ENCODE results near the gene PRRT1B.
A peak's percentile ranks its signal among the peaks of the same experiment; 100 is the strongest.

Gene PRRT1B

DNA sequence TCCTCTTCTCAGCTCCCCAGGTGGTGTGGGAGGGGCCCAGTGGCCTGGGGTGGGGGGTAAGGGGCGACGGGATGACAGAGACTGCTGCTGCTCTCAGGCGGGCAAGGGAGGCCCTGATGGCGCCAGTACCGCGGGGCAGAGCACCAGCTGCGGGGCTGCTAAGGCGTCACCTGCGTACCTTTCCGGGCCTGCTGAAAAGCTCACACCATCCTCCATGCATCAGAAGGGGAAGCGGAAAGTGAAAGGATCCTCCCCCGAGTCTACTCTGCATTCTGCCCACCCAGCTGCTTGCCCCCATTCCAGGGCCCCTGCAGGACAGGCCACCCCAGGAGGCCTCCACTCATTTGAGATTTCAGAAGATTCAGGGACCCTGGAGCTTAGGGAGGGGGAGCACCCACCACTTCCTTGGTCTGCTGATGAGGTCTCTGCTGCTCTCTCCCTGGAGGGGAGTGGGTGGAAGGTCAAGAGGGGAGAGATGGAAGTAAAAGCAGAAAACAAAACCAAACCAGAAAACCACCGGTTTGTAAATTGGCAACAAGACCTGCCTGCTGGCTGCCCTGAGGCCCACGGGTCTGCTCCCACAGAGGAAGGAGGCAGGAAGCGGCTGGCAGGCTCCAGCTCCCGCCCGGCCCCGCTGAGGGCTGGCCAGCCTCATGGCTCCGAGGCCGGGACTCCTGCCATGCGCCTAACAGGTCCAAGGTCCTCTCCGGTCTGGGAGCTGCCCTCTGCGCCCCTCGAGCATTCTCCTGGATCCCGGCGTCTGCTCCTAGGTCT lies 33.6 kb downstream of the PRRT1B start:
- DNase-seq (ENCODE audit: low spot score) (no peak), ATAC-seq (ENCODE audit: low read depth) (no peak)
- Histone ChIP-seq H3K27ac (ENCODE audit: poor library complexity, severe bottlenecking) (no peak overlapping the region), H3K27me3 (ENCODE audit: insufficient read depth, poor library complexity, severe bottlenecking) (no peaks in the 10 kb centered on the region), H3K4me1 (ENCODE audit: insufficient read depth, poor library complexity, severe bottlenecking) (no peaks in the 10 kb centered on the region), H3K9me3 (ENCODE audit: severe bottlenecking) (no peaks in the 10 kb centered on the region), H3K4me3 (ENCODE audit: severe bottlenecking) (no peak overlapping the region), H3K36me3 (ENCODE audit: low read depth) (0 out of 2 replicates have a peak, but pooled peaks cover 11% of the 10 kb centered on the region)
- TF ChIP-seq, protein P1, sequence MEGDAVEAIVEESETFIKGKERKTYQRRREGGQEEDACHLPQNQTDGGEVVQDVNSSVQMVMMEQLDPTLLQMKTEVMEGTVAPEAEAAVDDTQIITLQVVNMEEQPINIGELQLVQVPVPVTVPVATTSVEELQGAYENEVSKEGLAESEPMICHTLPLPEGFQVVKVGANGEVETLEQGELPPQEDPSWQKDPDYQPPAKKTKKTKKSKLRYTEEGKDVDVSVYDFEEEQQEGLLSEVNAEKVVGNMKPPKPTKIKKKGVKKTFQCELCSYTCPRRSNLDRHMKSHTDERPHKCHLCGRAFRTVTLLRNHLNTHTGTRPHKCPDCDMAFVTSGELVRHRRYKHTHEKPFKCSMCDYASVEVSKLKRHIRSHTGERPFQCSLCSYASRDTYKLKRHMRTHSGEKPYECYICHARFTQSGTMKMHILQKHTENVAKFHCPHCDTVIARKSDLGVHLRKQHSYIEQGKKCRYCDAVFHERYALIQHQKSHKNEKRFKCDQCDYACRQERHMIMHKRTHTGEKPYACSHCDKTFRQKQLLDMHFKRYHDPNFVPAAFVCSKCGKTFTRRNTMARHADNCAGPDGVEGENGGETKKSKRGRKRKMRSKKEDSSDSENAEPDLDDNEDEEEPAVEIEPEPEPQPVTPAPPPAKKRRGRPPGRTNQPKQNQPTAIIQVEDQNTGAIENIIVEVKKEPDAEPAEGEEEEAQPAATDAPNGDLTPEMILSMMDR (IDR thresholded peaks at IDR 0.05; ENCODE audit: poor library complexity, severe bottlenecking), result no peak

DNA sequence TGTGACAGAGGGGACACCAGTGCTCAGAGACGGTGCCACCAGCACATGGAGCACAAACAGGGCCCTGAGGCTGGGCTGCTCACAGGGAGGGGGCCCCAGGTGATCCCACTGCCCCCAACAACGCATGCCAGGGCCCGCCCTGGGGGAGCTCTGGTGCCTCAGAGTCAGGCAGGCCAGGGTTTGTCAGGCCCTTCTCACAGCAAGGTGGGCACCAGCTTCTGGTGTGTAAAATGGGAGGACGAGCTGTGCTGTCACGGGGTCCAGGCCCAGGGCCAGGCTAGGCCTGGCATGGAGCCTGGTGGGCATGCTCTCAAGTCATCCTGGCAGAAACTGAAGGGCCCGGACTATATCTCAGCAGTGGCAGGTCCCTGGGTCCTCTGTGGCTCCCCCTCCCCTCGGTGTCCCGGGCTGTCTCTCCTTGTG lies 34.5 kb downstream of the PRRT1B start:
- TF ChIP-seq, protein P1 (IDR thresholded peaks at IDR 0.05; ENCODE audit: poor library complexity, severe bottlenecking), result no peak
- DNase-seq (ENCODE audit: low spot score), result no peak
- Histone ChIP-seq H3K27ac (ENCODE audit: poor library complexity, severe bottlenecking) (no peak overlapping the region), H3K4me3 (ENCODE audit: severe bottlenecking) (no peak overlapping the region), H3K9me3 (ENCODE audit: severe bottlenecking) (no peaks in the 10 kb centered on the region), H3K4me1 (ENCODE audit: insufficient read depth, poor library complexity, severe bottlenecking) (no peaks in the 10 kb centered on the region), H3K27me3 (ENCODE audit: insufficient read depth, poor library complexity, severe bottlenecking) (no peaks in the 10 kb centered on the region), H3K36me3 (ENCODE audit: low read depth) (peaks cover 15% of the 10 kb centered on the region; the same call in 1 of the 2 replicates)
- ATAC-seq (ENCODE audit: low read depth), result no peak

DNA sequence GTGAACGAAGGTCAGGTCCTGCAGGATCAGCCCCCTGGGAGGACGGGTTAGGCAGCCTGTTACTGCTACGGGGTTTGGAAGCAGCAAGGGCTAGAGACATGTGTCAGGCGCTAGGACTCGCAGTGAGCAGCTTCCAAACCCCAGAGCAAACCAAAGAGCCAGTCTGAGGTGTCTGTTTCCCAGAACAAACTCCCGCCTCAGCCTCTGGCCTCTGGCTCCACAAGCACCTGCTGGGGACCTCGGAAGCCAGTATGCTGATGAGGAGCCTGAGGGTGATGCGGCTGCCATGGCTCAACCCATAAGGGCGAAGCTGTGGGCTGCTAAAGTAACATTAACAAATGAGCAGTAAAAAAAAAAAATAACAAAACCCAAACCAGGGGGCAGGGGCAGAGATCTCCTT lies 35.0 kb downstream of the PRRT1B start:
- no peaks in the 10 kb centered on the region for H3K4me1 ChIP-seq (ENCODE audit: insufficient read depth, poor library complexity, severe bottlenecking)
- TF ChIP-seq, protein P1 (IDR thresholded peaks at IDR 0.05; ENCODE audit: poor library complexity, severe bottlenecking), result no peak
- DNase-seq (ENCODE audit: low spot score) (peak; percentile 51), ATAC-seq (ENCODE audit: low read depth) (no peak)
- H3K9me3 ChIP-seq (ENCODE audit: severe bottlenecking), result no peaks in the 10 kb centered on the region
- no peak overlapping the region for H3K27ac ChIP-seq (ENCODE audit: poor library complexity, severe bottlenecking)
- peaks cover 15% of the 10 kb centered on the region; the same call in 1 of the 2 replicates for H3K36me3 ChIP-seq (ENCODE audit: low read depth)
- no peak overlapping the region for H3K4me3 ChIP-seq (ENCODE audit: severe bottlenecking)
- H3K27me3 ChIP-seq (ENCODE audit: insufficient read depth, poor library complexity, severe bottlenecking), result no peaks in the 10 kb centered on the region

DNA sequence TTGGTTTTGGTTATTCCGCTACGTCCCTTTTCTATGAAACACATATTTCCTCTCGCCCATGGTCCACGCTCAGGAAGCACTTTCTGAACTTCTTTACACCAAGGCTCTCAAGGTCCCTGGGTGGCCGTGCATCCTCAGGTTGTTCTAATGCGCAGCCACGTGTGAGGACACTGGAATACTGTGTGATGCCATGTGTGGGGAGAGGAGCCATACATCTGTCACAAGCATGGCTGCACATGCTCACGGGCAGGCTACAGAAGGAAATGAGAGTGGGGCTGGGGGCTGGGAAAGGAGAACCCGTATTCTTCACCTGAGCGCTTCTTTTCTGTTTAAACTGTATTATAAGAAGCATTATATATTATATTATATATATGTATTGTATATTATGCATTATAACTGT lies 36.7 kb downstream of the PRRT1B start:
- ATAC-seq (ENCODE audit: low read depth) (no peak), DNase-seq (ENCODE audit: low spot score) (no peak)
- TF ChIP-seq, protein P1 (IDR thresholded peaks at IDR 0.05; ENCODE audit: poor library complexity, severe bottlenecking), result no peak
- H3K9me3 ChIP-seq (ENCODE audit: severe bottlenecking), result no peaks in the 10 kb centered on the region
- H3K4me1 ChIP-seq (ENCODE audit: insufficient read depth, poor library complexity, severe bottlenecking), result no peaks in the 10 kb centered on the region
- peaks cover 15% of the 10 kb centered on the region; the same call in 1 of the 2 replicates for H3K36me3 ChIP-seq (ENCODE audit: low read depth)
- H3K27ac ChIP-seq (ENCODE audit: poor library complexity, severe bottlenecking), result no peak overlapping the region
- H3K4me3 ChIP-seq (ENCODE audit: severe bottlenecking), result no peak overlapping the region
- no peaks in the 10 kb centered on the region for H3K27me3 ChIP-seq (ENCODE audit: insufficient read depth, poor library complexity, severe bottlenecking)
